Measurements from ENCODE around the gene SH3D21. TPM values are rescaled to one million over a fixed set of nuclear protein-coding genes. Genes with fewer than 3 reads are reported as not detected.
A peak's percentile ranks its signal among the peaks of the same experiment; 100 is the strongest.

The SH3D21 gene
- total RNA-seq, 1 experiment from 2014 or later, result 18.3 TPM

- H4K20me1 ChIP-seq (ENCODE audit: control insufficient read depth, insufficient read depth, insufficient read length), result no peaks in the 10 kb centered on the region
- Mint-ChIP-seq H3K4me1 (peaks cover 42 to 43% of the 10 kb centered on the region in 2 experiments), H3K36me3 (ENCODE audit: insufficient read depth in 1 of 3, low read depth in 3 of 3) (peaks cover 0 to 9% (median 0%) of the 10 kb centered on the region in 3 experiments; a peak in 3 of 7 replicates), H3K27ac (peak overlapping the region; percentile 62 to 95 (median 76)), H3K4me3 (peak overlapping the region in 1 of 2 experiments; percentile 43; a peak in 2 of 5 replicates), H3K9me3 (no peaks in the 10 kb centered on the region), H3K27me3 (ENCODE audit: low read depth) (no peaks in the 10 kb centered on the region)
- H3T11ph ChIP-seq (ENCODE audit: low read length), result no peak overlapping the region
- no peak overlapping the region for H2BK20ac ChIP-seq (ENCODE audit: low read depth, low read length, poor library complexity, severe bottlenecking)
- H3K14ac ChIP-seq (ENCODE audit: insufficient read depth, low read length), result no peak overlapping the region; the same call in 1 of the 2 replicates
- no peak overlapping the region for H2BK5ac ChIP-seq (ENCODE audit: insufficient read length, low read length)
- H3K9me3 ChIP-seq (ENCODE audit: control insufficient read depth, low read depth, low read length), result no peaks in the 10 kb centered on the region
- no peak overlapping the region for H3K18ac ChIP-seq (ENCODE audit: insufficient read length, low read depth, low read length)
- H4K91ac ChIP-seq (ENCODE audit: insufficient read length, low read depth, low read length), result no peak overlapping the region
- peak; percentile 86 for DNase-seq
- H3K9ac ChIP-seq (ENCODE audit: extremely low read depth, insufficient read length, low read length), result no peak overlapping the region
- no peak overlapping the region for H3K4ac ChIP-seq (ENCODE audit: low read depth, low read length)
- peaks cover 2% of the 10 kb centered on the region for H3K79me1 ChIP-seq (ENCODE audit: insufficient read depth, low read depth, low read length, poor library complexity, severe bottlenecking)
- WGBS (ENCODE audit: extremely low coverage, insufficient read length, low lambda C conversion rate), result no CpG with 5 or more reads among the region's 7 CpGs
- TF ChIP-seq CTCF (conservative IDR thresholded peaks at IDR 0.05), result peak; percentile 91
- no peak overlapping the region for H3K23ac ChIP-seq (ENCODE audit: insufficient read length, low read depth, low read length)
- H4K8ac ChIP-seq (replicated peaks; ENCODE audit: insufficient read length, low read depth, low read length), result no peak overlapping the region
- H2AK5ac ChIP-seq (ENCODE audit: insufficient read length, low read length), result no peak overlapping the region
- H3K27ac ChIP-seq (ENCODE audit: insufficient read length, low read depth, low read length), result no peak overlapping the region
- no peak overlapping the region for H2AFZ ChIP-seq (ENCODE audit: low read length)
- no peak overlapping the region for H2BK120ac ChIP-seq (ENCODE audit: low read depth, low read length, poor library complexity, severe bottlenecking)
- peaks cover 12% of the 10 kb centered on the region; the same call in 1 of the 2 replicates for H3K4me1 ChIP-seq (ENCODE audit: insufficient read depth, low read length)
- H3K27me3 ChIP-seq (ENCODE audit: insufficient read depth, low read length), result no peaks in the 10 kb centered on the region
- no peak overlapping the region for H4K5ac ChIP-seq (ENCODE audit: insufficient read length, low read depth, low read length)
- H3K56ac ChIP-seq (ENCODE audit: insufficient read length, low read depth, low read length), result no peak overlapping the region
- no peak overlapping the region for H3K4me2 ChIP-seq (ENCODE audit: insufficient read depth, insufficient read length, low read length)
- H3K79me2 ChIP-seq (ENCODE audit: insufficient read depth, low read length), result peaks cover 3% of the 10 kb centered on the region; the same call in 1 of the 2 replicates
- no peak overlapping the region for H2BK15ac ChIP-seq (ENCODE audit: low read depth, low read length)
- H2BK12ac ChIP-seq (ENCODE audit: insufficient read length, low read depth, low read length), result no peak overlapping the region
- no peaks in the 10 kb centered on the region for H3K23me2 ChIP-seq (ENCODE audit: insufficient read length, low read depth, low read length, poor library complexity, severe bottlenecking)
These were observed 63.1 kb downstream of the SH3D21 start for GRCh38 chr1:36369061-36369861.

Other genes starting within 250 kb of the SH3D21 start
- gene TEKT2, start 222.3 kb upstream of the SH3D21 start, total RNA-seq (2021), result 0.20 and 0.86 TPM in 2 replicates
- gene ADPRS, start 217.5 kb upstream of the SH3D21 start, total RNA-seq (2021), result 27.8 and 28.7 TPM in 2 replicates
- 1.5 TPM in 2 replicates for gene COL8A2, start 181.1 kb upstream of the SH3D21 start, total RNA-seq (2021)
- 48.6 and 52.7 TPM in 2 replicates for gene TRAPPC3, start 156.9 kb upstream of the SH3D21 start, total RNA-seq (2021)
- gene MAP7D1, start 150.2 kb upstream of the SH3D21 start, total RNA-seq (2021), result 49.9 and 51.6 TPM in 2 replicates
- 184 and 186 TPM in 2 replicates for gene THRAP3, start 81.9 kb upstream of the SH3D21 start, total RNA-seq (2021)
- 5.5 and 6.4 TPM in 2 replicates for gene EVA1B, start 17.3 kb downstream of the SH3D21 start, total RNA-seq (2021)
- 26.2 and 27.5 TPM in 2 replicates for gene STK40, start 79.6 kb downstream of the SH3D21 start, total RNA-seq (2021)
- 42.2 and 47.5 TPM in 2 replicates for gene LSM10, start 91.5 kb downstream of the SH3D21 start, total RNA-seq (2021)
- gene OSCP1, start 144.1 kb downstream of the SH3D21 start, total RNA-seq (2021), result 2.8 and 3.2 TPM in 2 replicates
- 105 and 111 TPM in 2 replicates for gene MRPS15, start 158.0 kb downstream of the SH3D21 start, total RNA-seq (2021)
- gene CSF3R, start 176.5 kb downstream of the SH3D21 start, total RNA-seq (2021), result not detected in 2 replicates

Measured in H9 (cell line).